OCI-LY7 (cell line): ENCODE data around the gene RAD17.

Source experiments
- EZH2phosphoT487 ChIP-seq: fragments of 200-600 bp; sonication (generic); IDR thresholded peaks from 2 replicates; pipeline ENCODE4 v1.6.1; 2018; ENCODE audit warnings: low read depth, borderline replicate concordance, mild to moderate bottlenecking, mixed run types, antibody characterized with exemption, low read length, moderate library complexity, mixed read lengths
- TF ChIP-seq, protein P1 (sequence below): fragments of 200-600 bp; sonication (generic); conservative IDR thresholded peaks from 2 replicates; pipeline ENCODE4 v1.5.1; 2014; ENCODE audit warnings: mild to moderate bottlenecking, antibody characterized with exemption, low read length, moderate library complexity, mixed read lengths

DNA sequence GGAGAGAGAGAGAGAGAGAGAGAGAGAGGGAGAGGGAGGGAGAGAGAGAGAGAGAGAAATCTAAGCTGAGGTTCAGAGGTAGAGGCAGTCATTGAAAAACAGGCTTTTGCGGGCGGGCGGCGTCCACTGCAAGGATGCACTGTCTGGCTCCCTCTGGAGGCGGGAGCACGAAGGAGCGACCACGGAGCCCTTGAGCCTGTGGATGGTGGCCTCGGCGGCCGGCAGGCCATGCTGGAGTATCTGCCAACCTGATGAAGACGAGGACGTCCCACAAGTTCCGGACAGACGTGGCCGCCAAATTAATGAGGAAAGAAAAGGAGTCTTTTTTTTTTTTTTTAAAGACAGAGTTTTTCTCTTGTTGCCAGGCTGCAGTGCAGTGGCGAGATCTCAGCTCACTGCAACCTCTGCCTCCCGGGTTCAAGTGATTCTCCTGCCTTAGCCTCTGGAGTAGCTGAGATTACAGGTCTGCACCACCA is 34.8 kb upstream of the RAD17 start:
- TF ChIP-seq, protein P1, sequence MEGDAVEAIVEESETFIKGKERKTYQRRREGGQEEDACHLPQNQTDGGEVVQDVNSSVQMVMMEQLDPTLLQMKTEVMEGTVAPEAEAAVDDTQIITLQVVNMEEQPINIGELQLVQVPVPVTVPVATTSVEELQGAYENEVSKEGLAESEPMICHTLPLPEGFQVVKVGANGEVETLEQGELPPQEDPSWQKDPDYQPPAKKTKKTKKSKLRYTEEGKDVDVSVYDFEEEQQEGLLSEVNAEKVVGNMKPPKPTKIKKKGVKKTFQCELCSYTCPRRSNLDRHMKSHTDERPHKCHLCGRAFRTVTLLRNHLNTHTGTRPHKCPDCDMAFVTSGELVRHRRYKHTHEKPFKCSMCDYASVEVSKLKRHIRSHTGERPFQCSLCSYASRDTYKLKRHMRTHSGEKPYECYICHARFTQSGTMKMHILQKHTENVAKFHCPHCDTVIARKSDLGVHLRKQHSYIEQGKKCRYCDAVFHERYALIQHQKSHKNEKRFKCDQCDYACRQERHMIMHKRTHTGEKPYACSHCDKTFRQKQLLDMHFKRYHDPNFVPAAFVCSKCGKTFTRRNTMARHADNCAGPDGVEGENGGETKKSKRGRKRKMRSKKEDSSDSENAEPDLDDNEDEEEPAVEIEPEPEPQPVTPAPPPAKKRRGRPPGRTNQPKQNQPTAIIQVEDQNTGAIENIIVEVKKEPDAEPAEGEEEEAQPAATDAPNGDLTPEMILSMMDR, result peak; percentile 80
- no peak for TF ChIP-seq EZH2phosphoT487
